Inferior parietal cortex (tissue), 1 donor: ENCODE data around the gene NPDC1.

Source experiments
- DNase-seq: peaks from one replicate; pipeline ENCODE4 v3.0.0-alpha.2; 2016; ENCODE audit errors: extremely low spot score

The NPDC1 gene

GRCh38 chr9:137056739-137057415, 10.9 kb upstream of the NPDC1 start:
- no peak for DNase-seq

GRCh38 chr9:137055385-137056364, 9.7 kb upstream of the NPDC1 start:
- DNase-seq: peak; percentile 84

- no peak for DNase-seq
These were observed 9.0 kb upstream of the NPDC1 start for GRCh38 chr9:137054932-137055384.

GRCh38 chr9:137053944-137054931, 8.3 kb upstream of the NPDC1 start, which contains the start of gene ENTPD2:
ENTPD2 (minus strand) TSS chr9:137054061; CDS start chr9:137053997, 64 bp downstream.
- no peak for DNase-seq

- DNase-seq: no peak
These were observed 7.3 kb upstream of the NPDC1 start for GRCh38 chr9:137052998-137053943.

- DNase-seq: no peak
These were observed 6.3 kb upstream of the NPDC1 start for GRCh38 chr9:137052293-137052692.

- no peak for DNase-seq
These were observed 5.3 kb upstream of the NPDC1 start for GRCh38 chr9:137051145-137051724.

GRCh38 chr9:137050570-137050969, 4.6 kb upstream of the NPDC1 start:
- DNase-seq: no peak

- no peak for DNase-seq
These were observed 3.8 kb upstream of the NPDC1 start for GRCh38 chr9:137049544-137050449.

GRCh38 chr9:137048655-137049543, 2.9 kb upstream of the NPDC1 start:
- DNase-seq: no peak

- DNase-seq: no peak
These were observed 486 bp downstream of the NPDC1 start for GRCh38 chr9:137045294-137046087.

GRCh38 chr9:137044502-137045177, 1.3 kb downstream of the NPDC1 start:
- no peak for DNase-seq

GRCh38 chr9:137044037-137044436, 1.9 kb downstream of the NPDC1 start:
- DNase-seq: no peak

- no peak for DNase-seq
These were observed 2.9 kb downstream of the NPDC1 start for GRCh38 chr9:137042751-137043727.

- DNase-seq: no peak
These were observed 4.9 kb downstream of the NPDC1 start for GRCh38 chr9:137041124-137041523.
